HG02798 (cell line): ENCODE data around the gene PTAR1.

Experiments
- ATAC-seq: cut with Tn5 transposase; IDR thresholded peaks from one replicate; pipeline ENCODE4 v1.9.1; 2021; ENCODE audit warnings: mild to moderate bottlenecking; ENCODE audit not compliant: unreplicated experiment, poor library complexity

Gene PTAR1

GRCh38 chr9:69755205-69755604, 4.6 kb downstream of the PTAR1 start:
- ATAC-seq: no peak

- no peak for ATAC-seq
Measured at GRCh38 chr9:69753830-69754229, 6.0 kb downstream of the PTAR1 start.

GRCh38 chr9:69750085-69750484, 9.7 kb downstream of the PTAR1 start:
- no peak for ATAC-seq

GRCh38 chr9:69748304-69748703, 11.5 kb downstream of the PTAR1 start:
- ATAC-seq: no peak

GRCh38 chr9:69746859-69747560, 12.8 kb downstream of the PTAR1 start:
- no peak for ATAC-seq

GRCh38 chr9:69745716-69746437, 13.9 kb downstream of the PTAR1 start:
- ATAC-seq: no peak

GRCh38 chr9:69744688-69745380, 15.0 kb downstream of the PTAR1 start:
- no peak for ATAC-seq

- no peak for ATAC-seq
Measured at GRCh38 chr9:69743930-69744329, 15.9 kb downstream of the PTAR1 start.

- ATAC-seq: no peak
Measured at GRCh38 chr9:69740872-69741505, 18.8 kb downstream of the PTAR1 start.

- no peak for ATAC-seq
Measured at GRCh38 chr9:69731348-69731747, 28.5 kb downstream of the PTAR1 start.

- no peak for ATAC-seq
Measured at GRCh38 chr9:69719983-69720382, 39.8 kb downstream of the PTAR1 start.

GRCh38 chr9:69719367-69719766, 40.4 kb downstream of the PTAR1 start:
- no peak for ATAC-seq

GRCh38 chr9:69718218-69718617, 41.6 kb downstream of the PTAR1 start:
- ATAC-seq: no peak

GRCh38 chr9:69715825-69716224, 44.0 kb downstream of the PTAR1 start:
- ATAC-seq: no peak

- no peak for ATAC-seq
Measured at GRCh38 chr9:69715096-69715495, 44.7 kb downstream of the PTAR1 start.

GRCh38 chr9:69697475-69697874, 62.3 kb downstream of the PTAR1 start:
- no peak for ATAC-seq

- no peak for ATAC-seq
Measured at GRCh38 chr9:69696802-69697201, 63.0 kb downstream of the PTAR1 start.

GRCh38 chr9:69689991-69690538, 69.7 kb downstream of the PTAR1 start:
- no peak for ATAC-seq

GRCh38 chr9:69683927-69684326, 75.9 kb downstream of the PTAR1 start:
- ATAC-seq: no peak

GRCh38 chr9:69678843-69679538, 80.8 kb downstream of the PTAR1 start:
- no peak for ATAC-seq
